Glutamatergic neuron (in vitro differentiated cells): ENCODE results near the gene UNC5CL. TPM values are rescaled to one million over a fixed set of nuclear protein-coding genes. Genes with fewer than 3 reads are reported as not detected.
A peak's percentile ranks its signal among the peaks of the same experiment; 100 is the strongest.

Experiments
- DNase-seq: peaks from one replicate; pipeline ENCODE4 v3.0.0; 2022
- H3K27ac Mint-ChIP-seq: one replicate; pipeline ENCODE4 v1.8.0; 2020; ENCODE audit warnings: mild to moderate bottlenecking, mixed read lengths, inconsistent platforms; ENCODE audit not compliant: unreplicated experiment
- H3K27me3 Mint-ChIP-seq: one replicate; pipeline ENCODE4 v1.8.0; 2020; ENCODE audit warnings: mild to moderate bottlenecking, moderate library complexity, mixed read lengths, inconsistent platforms; ENCODE audit not compliant: unreplicated experiment
- H3K36me3 Mint-ChIP-seq: one replicate; pipeline ENCODE4 v1.8.0; 2020; ENCODE audit warnings: mild to moderate bottlenecking, mixed read lengths, inconsistent platforms; ENCODE audit not compliant: unreplicated experiment
- H3K4me1 Mint-ChIP-seq: one replicate; pipeline ENCODE4 v1.8.0; 2020; ENCODE audit warnings: mild to moderate bottlenecking, low read depth, mixed read lengths, inconsistent platforms; ENCODE audit not compliant: unreplicated experiment
- H3K4me3 Mint-ChIP-seq: one replicate; pipeline ENCODE4 v1.8.0; 2020; ENCODE audit warnings: mild to moderate bottlenecking, mixed read lengths, inconsistent platforms; ENCODE audit not compliant: unreplicated experiment
- H3K9me3 Mint-ChIP-seq: one replicate; pipeline ENCODE4 v1.8.0; 2020; ENCODE audit warnings: mild to moderate bottlenecking, moderate library complexity, mixed read lengths, inconsistent platforms; ENCODE audit not compliant: unreplicated experiment
- total RNA-seq: library from RNA; stranded (reverse); fragmentation: NEBNext Ultra II Directional; extraction: Animal tissue kit (Norgen Biotek cat#: 25700); gene quantifications from one replicate; pipeline ENCODE4 v1.2.1, GENCODE V29; 2021; ENCODE audit not compliant: unreplicated experiment
- TF ChIP-seq, protein P1 (sequence below): fragments of 200-600 bp; sonication (generic); IDR thresholded peaks from one replicate; pipeline ENCODE4 v1.5.0; 2021; ENCODE audit not compliant: partially characterized antibody, unreplicated experiment

The UNC5CL gene
- total RNA-seq, 1 donor from 2014 or later, result 1.0 TPM

DNA sequence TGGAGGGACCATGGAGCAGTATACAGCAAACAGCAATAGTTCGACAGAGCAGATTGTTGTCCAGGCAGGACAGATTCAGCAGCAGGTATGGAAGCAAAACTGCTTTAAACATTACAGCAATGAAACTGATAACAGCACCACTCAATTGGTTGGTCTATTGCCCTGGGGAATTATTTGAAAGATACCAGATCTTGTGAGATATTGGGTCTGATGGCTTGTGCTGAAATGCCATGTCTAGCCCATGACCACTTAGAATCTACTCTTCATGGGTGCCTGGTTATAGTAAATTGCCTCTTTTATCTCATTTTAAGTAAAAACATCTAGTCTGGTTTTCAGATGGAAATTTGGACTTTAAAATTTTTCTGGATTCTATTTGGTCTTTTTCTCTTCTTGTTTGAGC lies 40.1 kb upstream of the UNC5CL start:
- peaks cover 4% of the 10 kb centered on the region for H3K9me3 Mint-ChIP-seq
- no peak for DNase-seq
- H3K4me1 Mint-ChIP-seq, result peaks cover 21% of the 10 kb centered on the region
- no peak overlapping the region for H3K27ac Mint-ChIP-seq
- TF ChIP-seq, protein P1, sequence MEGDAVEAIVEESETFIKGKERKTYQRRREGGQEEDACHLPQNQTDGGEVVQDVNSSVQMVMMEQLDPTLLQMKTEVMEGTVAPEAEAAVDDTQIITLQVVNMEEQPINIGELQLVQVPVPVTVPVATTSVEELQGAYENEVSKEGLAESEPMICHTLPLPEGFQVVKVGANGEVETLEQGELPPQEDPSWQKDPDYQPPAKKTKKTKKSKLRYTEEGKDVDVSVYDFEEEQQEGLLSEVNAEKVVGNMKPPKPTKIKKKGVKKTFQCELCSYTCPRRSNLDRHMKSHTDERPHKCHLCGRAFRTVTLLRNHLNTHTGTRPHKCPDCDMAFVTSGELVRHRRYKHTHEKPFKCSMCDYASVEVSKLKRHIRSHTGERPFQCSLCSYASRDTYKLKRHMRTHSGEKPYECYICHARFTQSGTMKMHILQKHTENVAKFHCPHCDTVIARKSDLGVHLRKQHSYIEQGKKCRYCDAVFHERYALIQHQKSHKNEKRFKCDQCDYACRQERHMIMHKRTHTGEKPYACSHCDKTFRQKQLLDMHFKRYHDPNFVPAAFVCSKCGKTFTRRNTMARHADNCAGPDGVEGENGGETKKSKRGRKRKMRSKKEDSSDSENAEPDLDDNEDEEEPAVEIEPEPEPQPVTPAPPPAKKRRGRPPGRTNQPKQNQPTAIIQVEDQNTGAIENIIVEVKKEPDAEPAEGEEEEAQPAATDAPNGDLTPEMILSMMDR, result no peak
- peaks cover 4% of the 10 kb centered on the region for H3K27me3 Mint-ChIP-seq
- no peak overlapping the region for H3K4me3 Mint-ChIP-seq
- H3K36me3 Mint-ChIP-seq, result peaks cover under 1% of the 10 kb centered on the region

- H3K27me3 Mint-ChIP-seq, result peaks cover 8% of the 10 kb centered on the region
- peaks cover 4% of the 10 kb centered on the region for H3K36me3 Mint-ChIP-seq
- H3K4me3 Mint-ChIP-seq, result no peak overlapping the region
- peaks cover 9% of the 10 kb centered on the region for H3K9me3 Mint-ChIP-seq
- no peak for DNase-seq
- TF ChIP-seq, protein P1, result no peak
- H3K4me1 Mint-ChIP-seq, result peaks cover 23% of the 10 kb centered on the region
- H3K27ac Mint-ChIP-seq, result no peak overlapping the region
These were observed 39.1 kb upstream of the UNC5CL start for GRCh38 chr6:41078101-41078500.

GRCh38 chr6:41077536-41077935 lies 38.5 kb upstream of the UNC5CL start:
- peaks cover 11% of the 10 kb centered on the region for H3K27me3 Mint-ChIP-seq
- TF ChIP-seq, protein P1, result no peak
- H3K36me3 Mint-ChIP-seq, result peaks cover 4% of the 10 kb centered on the region
- peaks cover 12% of the 10 kb centered on the region for H3K9me3 Mint-ChIP-seq
- H3K27ac Mint-ChIP-seq, result no peak overlapping the region
- DNase-seq, result no peak
- H3K4me1 Mint-ChIP-seq, result peaks cover 23% of the 10 kb centered on the region
- H3K4me3 Mint-ChIP-seq, result no peak overlapping the region

DNA sequence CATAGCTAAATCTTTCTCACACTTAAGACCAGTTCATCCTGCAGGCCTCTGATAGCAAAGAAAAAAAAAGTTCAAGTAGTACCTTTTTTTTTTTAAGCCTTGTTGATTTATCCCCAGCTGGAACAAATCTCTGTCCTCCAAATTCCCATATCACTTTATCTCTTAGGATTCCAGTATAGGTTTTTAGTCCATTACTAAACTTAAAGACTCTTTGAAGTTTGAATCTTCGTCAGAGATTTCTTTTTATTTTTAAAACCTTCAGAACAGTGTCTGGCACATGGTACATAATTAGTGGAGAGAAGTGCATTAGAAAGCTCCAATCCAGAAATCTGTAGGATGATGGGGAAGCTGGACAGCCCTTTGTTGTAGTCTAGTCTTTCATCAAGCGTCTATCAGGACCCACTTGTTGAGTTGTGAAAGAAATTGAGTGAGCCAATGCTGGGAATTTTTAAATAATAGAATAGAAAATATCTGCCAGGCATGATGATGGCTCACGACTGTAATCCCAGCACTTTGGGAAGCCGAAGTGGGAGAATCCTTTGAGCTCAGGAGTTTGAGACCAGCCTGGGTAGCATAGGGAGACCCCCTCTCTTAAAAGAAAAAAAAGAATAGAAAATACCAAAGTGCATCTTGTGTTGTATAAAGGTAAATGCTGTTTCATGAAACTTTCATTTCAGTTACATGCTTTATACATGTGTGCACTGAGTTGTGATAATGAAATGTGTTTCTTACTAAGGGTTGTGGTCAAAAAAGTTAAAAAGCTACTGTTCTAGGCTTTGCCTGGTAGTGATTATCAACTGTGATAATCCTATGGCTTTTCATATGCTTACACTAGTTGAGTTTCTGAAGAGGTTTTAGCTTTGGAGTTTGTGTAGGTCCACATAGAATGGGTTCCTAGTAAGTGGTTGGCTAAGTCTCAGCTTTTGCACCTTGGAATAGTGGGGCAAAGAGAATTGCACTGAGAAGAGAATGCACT lies 36.9 kb upstream of the UNC5CL start:
- Mint-ChIP-seq H3K27ac (no peak overlapping the region), H3K4me3 (peak overlapping the region; percentile 51), H3K36me3 (peaks cover 4% of the 10 kb centered on the region), H3K27me3 (peaks cover 11% of the 10 kb centered on the region), H3K4me1 (peaks cover 28% of the 10 kb centered on the region), H3K9me3 (peaks cover 13% of the 10 kb centered on the region)
- DNase-seq, result no peak
- TF ChIP-seq, protein P1, result no peak
